Mucosa of descending colon (tissue), 3 donors: ENCODE results near the gene VPS37C. TPM values are rescaled to one million over a fixed set of nuclear protein-coding genes. Genes with fewer than 3 reads are reported as not detected.

Experiments used
- ATAC-seq: fragments of 200-7000 bp; cut with Tn5 transposase; one replicate; pipeline ENCODE4 v1.9.1; 2020; ENCODE audit warnings: mild to moderate bottlenecking, moderate library complexity
- DNase-seq, 3 donors: peaks; one replicate each; pipeline ENCODE4 v3.0.0-alpha.2; 2020
- H3K36me3 ChIP-seq: fragments of 200-600 bp; one replicate; pipeline ENCODE4 v1.8.0; 2021; ENCODE audit warnings: low read depth, mild to moderate bottlenecking
- H3K4me1 ChIP-seq: fragments of 200-600 bp; one replicate; pipeline ENCODE4 v1.8.0; 2021; ENCODE audit warnings: low read depth, mild to moderate bottlenecking
- H3K4me3 ChIP-seq: fragments of 200-600 bp; one replicate; pipeline ENCODE4 v1.8.0; 2021; ENCODE audit warnings: mild to moderate bottlenecking
- H3K9me3 ChIP-seq: fragments of 200-600 bp; one replicate; pipeline ENCODE4 v1.8.0; 2021; ENCODE audit warnings: mild to moderate bottlenecking
- CTCF ChIP-seq: fragments of 200-600 bp; IDR thresholded peaks from one replicate; pipeline ENCODE4 v1.8.0; 2022; ENCODE audit warnings: antibody characterized with exemption, mild to moderate bottlenecking
- intact Hi-C, 2 donors: fragments of 100-400 bp; cut with DNase I in 1 of 2; cut with micrococcal nuclease in 1 of 2; formaldehyde crosslinking; loops; one replicate each; pipeline versions ENCODE4 v1.11.0 to v1.11.1; 2022; cut with DNase I, micrococcal nuclease
- total RNA-seq, 3 donors: library from RNA; stranded (reverse); fragmentation: NEBNext Ultra II Directional in 2 of 3; extraction: Animal tissue kit (Norgen Biotek cat#: 25700) in 2 of 3; gene quantifications; one replicate each; pipeline versions ENCODE4 v1.2.1 to v1.2.4, GENCODE V29; 2021 to 2023
- donor health status: DM: no; HTN: no; CAD: no; lungs with moderate emphysema.
- donor health status: DM: no; HTN: no; CAD: no.
- donor health status: DM: no; HTN: yes; CAD: no.

The VPS37C gene
- total RNA-seq, 3 donors from 2014 or later: 28.5 to 30.8 (median 28.5) TPM

- Histone ChIP-seq H3K4me1 (peaks cover 47% of the 10 kb centered on the region), H3K4me3 (no peak overlapping the region), H3K36me3 (no peaks in the 10 kb centered on the region), H3K9me3 (no peaks in the 10 kb centered on the region)
- TF ChIP-seq CTCF: no peak
- intact Hi-C loops: no loop called here
- DNase-seq (no peak), ATAC-seq (no peak)
Observed at GRCh38 chr11:61153593-61154095, 7.6 kb downstream of the VPS37C start.

GRCh38 chr11:61152816-61153592 is 8.2 kb downstream of the VPS37C start:
- intact Hi-C loops: no loop called here
- no peaks in the 10 kb centered on the region for H3K36me3 ChIP-seq
- no peaks in the 10 kb centered on the region for H3K9me3 ChIP-seq
- no peak for DNase-seq
- no peak overlapping the region for H3K4me3 ChIP-seq
- H3K4me1 ChIP-seq: peaks cover 41% of the 10 kb centered on the region
- ATAC-seq: no peak
- TF ChIP-seq CTCF: no peak

- intact Hi-C loops: no loop called here
- ATAC-seq: peak; percentile 54
- DNase-seq: no peak
- no peak for TF ChIP-seq CTCF
- peaks cover 35% of the 10 kb centered on the region for H3K4me1 ChIP-seq
- no peaks in the 10 kb centered on the region for H3K36me3 ChIP-seq
- no peaks in the 10 kb centered on the region for H3K9me3 ChIP-seq
- H3K4me3 ChIP-seq: no peak overlapping the region
Observed at GRCh38 chr11:61151545-61152252, 9.5 kb downstream of the VPS37C start.

- no peaks in the 10 kb centered on the region for H3K9me3 ChIP-seq
- DNase-seq: no peak
- intact Hi-C loops: no loop called here
- peaks cover 35% of the 10 kb centered on the region for H3K4me1 ChIP-seq
- TF ChIP-seq CTCF: no peak
- no peaks in the 10 kb centered on the region for H3K36me3 ChIP-seq
- H3K4me3 ChIP-seq: no peak overlapping the region
- no peak for ATAC-seq
Observed at GRCh38 chr11:61150706-61151544, 10.3 kb downstream of the VPS37C start.
